ENCODE results near the gene SLN.

DNA sequence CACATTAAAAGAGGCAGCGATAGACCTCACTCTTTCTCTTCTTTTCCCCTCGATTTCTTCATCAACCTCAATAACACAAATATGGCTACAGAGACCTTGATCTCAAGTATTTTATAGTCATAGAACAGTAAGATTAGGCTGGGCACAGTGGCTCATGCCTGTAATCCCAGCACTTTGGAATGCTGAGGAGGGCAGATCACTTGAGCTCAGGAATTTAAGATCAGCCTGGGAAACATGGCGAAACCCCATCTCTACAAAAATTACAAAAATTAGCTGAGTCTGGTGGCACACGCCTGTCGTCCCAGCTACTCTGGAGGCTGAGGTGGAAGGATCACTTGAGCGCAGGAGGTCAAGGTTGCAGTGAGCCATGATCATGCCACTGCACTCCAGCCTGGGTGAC, 14.6 kb downstream of the SLN start:
- TF ChIP-seq CTCF (IDR thresholded peaks at IDR 0.05) (no peak), POLR2A (IDR thresholded peaks at IDR 0.05) (no peak), EP300 (IDR thresholded peaks at IDR 0.05; ENCODE audit: low read depth) (no peak), POLR2AphosphoS5 (IDR thresholded peaks at IDR 0.05) (no peak)
